AG09309 (cell line): Measurements from ENCODE around the gene POFUT1.

Experiments used
- DNase-seq: peaks from one replicate; pipeline ENCODE4 v3.0.0-alpha.2; 2010; ENCODE audit warnings: low read depth
- H3K4me3 ChIP-seq: 2 replicates; pipeline ENCODE4 v1.5.1; 2011; ENCODE audit warnings: mild to moderate bottlenecking, low read depth, low read length, moderate library complexity; ENCODE audit not compliant: control insufficient read depth
- TF ChIP-seq, protein P1 (sequence below): IDR thresholded peaks from 2 replicates; pipeline ENCODE4 v1.5.1; 2011; ENCODE audit warnings: mild to moderate bottlenecking, low read depth, low read length, inconsistent platforms; ENCODE audit not compliant: insufficient read depth, control insufficient read depth; ENCODE audit errors: missing control alignments

The POFUT1 gene

DNA sequence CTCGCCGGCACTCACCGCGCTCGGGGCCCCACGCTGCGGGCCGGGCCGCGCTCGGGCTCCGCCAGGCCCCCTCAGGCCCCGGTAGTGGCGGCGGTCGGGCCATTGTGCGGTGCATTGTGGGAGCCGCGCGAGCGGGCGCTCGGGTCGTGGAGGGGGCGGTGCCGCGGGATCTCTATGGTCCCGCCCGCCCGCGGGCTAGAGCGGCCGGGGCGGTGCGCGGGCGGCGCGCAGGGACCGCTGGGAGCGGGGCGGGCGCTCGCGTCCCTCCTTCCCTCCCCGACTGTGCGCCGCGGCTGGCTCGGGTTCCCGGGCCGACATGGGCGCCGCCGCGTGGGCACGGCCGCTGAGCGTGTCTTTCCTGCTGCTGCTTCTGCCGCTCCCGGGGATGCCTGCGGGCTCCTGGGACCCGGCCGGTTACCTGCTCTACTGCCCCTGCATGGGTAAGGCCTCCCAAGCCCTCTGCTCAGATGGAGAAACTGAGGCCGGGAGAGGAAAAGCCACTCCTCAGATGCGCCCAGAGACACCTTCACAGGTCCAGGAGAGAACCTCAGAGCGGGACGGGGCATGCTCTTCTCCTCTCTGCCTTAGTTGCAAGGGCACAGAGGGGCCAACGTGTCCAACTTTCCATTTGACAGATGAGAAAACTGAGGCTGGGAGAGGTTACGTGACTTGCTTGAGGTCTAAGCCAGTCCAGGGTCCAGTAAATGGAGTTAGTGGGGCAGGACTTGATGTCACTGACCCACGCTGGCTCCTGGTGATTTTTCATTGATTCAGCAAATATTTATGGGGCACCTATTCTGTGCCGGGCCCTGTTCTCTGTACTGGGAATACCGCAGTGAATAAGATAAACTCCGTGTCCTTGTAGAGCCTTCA, at the start of gene POFUT1, which contains the start of gene PLAGL2:
Gene POFUT1, plus strand, starts transcription at position 255 of the 873 bp plus-strand sequence. Its CDS starts 62 bp downstream, at position 317.
Gene PLAGL2, minus strand, starts transcription at position 118 of the 873 bp plus-strand sequence. CDS start 5,565 bp downstream, outside the sequence.
- peak within 1 kb of the TSS; percentile 84 for H3K4me3 ChIP-seq
- peak; percentile 18 for DNase-seq
- TF ChIP-seq, protein P1, sequence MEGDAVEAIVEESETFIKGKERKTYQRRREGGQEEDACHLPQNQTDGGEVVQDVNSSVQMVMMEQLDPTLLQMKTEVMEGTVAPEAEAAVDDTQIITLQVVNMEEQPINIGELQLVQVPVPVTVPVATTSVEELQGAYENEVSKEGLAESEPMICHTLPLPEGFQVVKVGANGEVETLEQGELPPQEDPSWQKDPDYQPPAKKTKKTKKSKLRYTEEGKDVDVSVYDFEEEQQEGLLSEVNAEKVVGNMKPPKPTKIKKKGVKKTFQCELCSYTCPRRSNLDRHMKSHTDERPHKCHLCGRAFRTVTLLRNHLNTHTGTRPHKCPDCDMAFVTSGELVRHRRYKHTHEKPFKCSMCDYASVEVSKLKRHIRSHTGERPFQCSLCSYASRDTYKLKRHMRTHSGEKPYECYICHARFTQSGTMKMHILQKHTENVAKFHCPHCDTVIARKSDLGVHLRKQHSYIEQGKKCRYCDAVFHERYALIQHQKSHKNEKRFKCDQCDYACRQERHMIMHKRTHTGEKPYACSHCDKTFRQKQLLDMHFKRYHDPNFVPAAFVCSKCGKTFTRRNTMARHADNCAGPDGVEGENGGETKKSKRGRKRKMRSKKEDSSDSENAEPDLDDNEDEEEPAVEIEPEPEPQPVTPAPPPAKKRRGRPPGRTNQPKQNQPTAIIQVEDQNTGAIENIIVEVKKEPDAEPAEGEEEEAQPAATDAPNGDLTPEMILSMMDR, result peak; percentile 15

DNA sequence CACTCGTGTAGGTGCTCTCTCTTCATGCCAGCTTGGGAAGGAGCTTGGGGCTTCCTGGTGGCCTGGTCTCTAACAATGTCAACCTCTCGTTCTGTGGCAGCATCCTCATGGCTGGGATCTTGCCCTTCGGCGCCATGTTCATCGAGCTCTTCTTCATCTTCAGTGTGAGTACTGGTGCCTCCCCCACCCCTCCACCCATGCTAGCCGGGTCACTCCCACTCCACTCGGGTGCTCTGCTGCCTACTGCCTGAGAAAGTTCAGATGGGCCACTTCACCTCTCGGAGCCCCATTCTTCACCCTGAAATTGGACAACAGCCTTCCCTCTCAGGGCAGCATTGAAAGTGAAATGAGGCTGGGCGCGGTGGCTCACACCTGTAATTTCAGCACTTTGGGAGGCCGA, 49.3 kb upstream of the POFUT1 start:
- no peak overlapping the region for H3K4me3 ChIP-seq
- TF ChIP-seq, protein P1, result no peak
- no peak for DNase-seq

DNA sequence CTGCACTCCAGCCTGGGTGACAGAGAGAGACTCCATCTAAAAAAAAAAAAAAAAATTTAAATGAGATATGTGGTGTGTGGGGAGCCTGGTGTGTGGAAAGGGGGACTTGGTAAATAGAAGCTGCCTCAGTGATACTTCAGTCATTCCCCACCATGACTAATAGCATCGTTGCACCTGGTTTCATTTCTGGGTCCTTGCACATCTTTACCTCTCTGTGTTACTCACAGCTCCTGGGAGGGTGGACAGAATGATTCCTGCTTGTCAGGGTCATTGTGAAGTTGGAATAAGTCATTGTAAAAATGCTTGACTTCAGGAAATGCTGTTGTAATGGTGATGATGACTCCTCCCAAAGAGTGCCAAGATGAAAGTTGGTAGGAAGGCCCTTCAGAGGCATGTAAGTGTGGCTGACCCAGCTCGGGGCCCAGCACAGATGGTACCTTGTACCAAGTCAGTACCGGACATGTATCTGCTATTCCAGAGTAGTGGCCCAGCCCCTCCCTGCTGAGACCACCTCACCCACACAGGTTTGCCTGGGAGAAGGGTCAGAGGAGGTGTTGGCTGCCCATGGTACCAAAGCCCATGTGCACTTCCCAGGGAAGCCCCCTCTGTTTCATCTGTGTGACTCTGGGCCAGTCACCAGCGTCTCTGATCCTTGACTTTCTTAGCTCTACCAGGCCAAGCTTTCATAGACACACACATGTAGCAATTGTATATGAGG, 48.6 kb upstream of the POFUT1 start:
- TF ChIP-seq, protein P1, result no peak

DNA sequence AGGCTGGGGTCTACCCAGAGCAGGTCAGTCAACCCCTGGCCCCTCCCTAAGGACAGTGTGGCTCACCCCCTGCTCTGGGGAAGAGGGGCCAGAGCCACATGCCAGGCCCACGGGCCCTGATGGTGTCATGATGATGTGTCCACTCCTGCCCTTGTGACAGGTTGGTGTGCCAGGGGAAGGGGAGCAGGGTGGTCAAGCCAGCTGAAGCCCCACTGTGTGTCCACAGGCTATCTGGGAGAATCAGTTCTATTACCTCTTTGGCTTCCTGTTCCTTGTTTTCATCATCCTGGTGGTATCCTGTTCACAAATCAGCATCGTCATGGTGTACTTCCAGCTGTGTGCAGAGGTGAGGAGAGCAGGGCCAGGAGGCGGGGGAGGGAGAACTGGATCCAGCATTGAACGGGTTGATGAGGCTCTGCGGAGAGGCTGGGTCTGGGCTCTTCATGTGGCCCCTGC, 47.9 kb upstream of the POFUT1 start:
- TF ChIP-seq, protein P1, result no peak
- DNase-seq, result no peak

More for the DNA sequence above, 48.6 kb upstream of the POFUT1 start:
- H3K4me3 ChIP-seq, result no peak overlapping the region
- DNase-seq, result no peak

DNA sequence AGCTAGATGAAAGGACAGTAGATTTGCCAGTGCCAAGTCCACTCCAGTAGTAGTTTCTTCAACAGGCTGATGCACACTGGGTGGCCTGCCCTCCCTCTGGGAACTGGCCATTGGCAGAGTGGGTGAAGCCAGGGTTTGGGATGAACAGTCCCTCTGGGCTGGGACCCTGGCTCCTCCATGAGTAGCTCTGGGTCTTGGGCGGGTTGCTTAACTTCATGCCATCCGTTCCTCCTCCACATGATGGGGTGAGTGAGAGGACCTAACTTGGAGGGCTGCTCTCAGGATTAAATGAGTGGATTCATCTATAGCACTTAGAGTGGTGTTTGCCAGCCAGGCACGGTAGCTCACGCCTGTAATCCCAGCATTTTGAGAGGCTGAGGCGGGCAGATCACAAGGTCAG, 47.3 kb upstream of the POFUT1 start:
- DNase-seq, result no peak
- TF ChIP-seq, protein P1, result no peak
- no peak overlapping the region for H3K4me3 ChIP-seq

More for the DNA sequence above, 47.9 kb upstream of the POFUT1 start:
- no peak overlapping the region for H3K4me3 ChIP-seq

DNA sequence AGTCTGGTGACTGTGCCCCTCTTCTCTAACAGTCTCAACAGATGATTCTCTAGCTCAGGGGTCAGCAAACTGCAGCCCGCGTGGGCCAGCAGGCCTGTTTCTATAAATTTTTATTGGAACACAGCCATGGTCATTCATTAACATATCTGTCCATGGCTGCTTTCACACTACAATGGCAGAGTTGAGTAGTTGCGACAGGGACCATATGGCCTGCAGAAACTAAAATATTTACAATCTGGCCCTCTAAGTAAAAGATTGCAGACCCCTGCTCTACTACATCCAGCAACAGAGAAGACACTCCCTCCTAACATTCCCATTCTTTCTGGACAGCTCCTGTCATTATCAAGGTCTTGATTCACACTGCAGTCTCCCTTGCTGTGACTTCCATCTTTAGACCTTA, 45.3 kb upstream of the POFUT1 start:
- DNase-seq, result no peak
- no peak overlapping the region for H3K4me3 ChIP-seq
- TF ChIP-seq, protein P1, result no peak
